ENCODE results near the gene NLGN1.

- TF ChIP-seq CTCF (IDR thresholded peaks at IDR 0.05; ENCODE audit: control extremely low read depth in 1 of 3, insufficient read depth in 1 of 3, low read depth in 1 of 3, low read length in 3 of 3) (no peak), JUND (IDR thresholded peaks at IDR 0.05; ENCODE audit: low read length) (no peak), RXRA (IDR thresholded peaks at IDR 0.05; ENCODE audit: insufficient read depth, low read depth, low read length) (no peak)
These were observed 244.2 kb downstream of the NLGN1 start for GRCh38 chr3:173641696-173642095.
